BLaER1 (cell line): ENCODE data around the gene CLDN9.

Source experiments
- H3K27ac ChIP-seq: shearing (Covaris generic); formaldehyde crosslinking; 2 replicates; pipeline ENCODE4 v1.8.1; 2022
- H3K27me3 ChIP-seq: shearing (Covaris generic); formaldehyde crosslinking; 2 replicates; pipeline ENCODE4 v1.8.1; 2022
- H3K36me3 ChIP-seq: shearing (Covaris generic); formaldehyde crosslinking; 2 replicates; pipeline ENCODE4 v1.8.1; 2022
- H3K4me1 ChIP-seq: shearing (Covaris generic); formaldehyde crosslinking; 2 replicates; pipeline ENCODE4 v1.8.1; 2022
- H3K4me2 ChIP-seq: shearing (Covaris generic); formaldehyde crosslinking; 2 replicates; pipeline ENCODE4 v1.8.1; 2022
- H3K4me3 ChIP-seq: shearing (Covaris generic); formaldehyde crosslinking; 2 replicates; pipeline ENCODE4 v1.8.1; 2022
- H3K9ac ChIP-seq: shearing (Covaris generic); formaldehyde crosslinking; 2 replicates; pipeline ENCODE4 v1.8.1; 2022
- H3K9me3 ChIP-seq: shearing (Covaris generic); formaldehyde crosslinking; 2 replicates; pipeline ENCODE4 v1.8.1; 2022
- H4K20me1 ChIP-seq: shearing (Covaris generic); formaldehyde crosslinking; 2 replicates; pipeline ENCODE4 v1.8.1; 2022
- Cebpa-rat ChIP-seq: shearing (Covaris generic); IDR thresholded peaks from 2 replicates; pipeline ENCODE4 v1.8.1; 2022

CLDN9 gene

DNA sequence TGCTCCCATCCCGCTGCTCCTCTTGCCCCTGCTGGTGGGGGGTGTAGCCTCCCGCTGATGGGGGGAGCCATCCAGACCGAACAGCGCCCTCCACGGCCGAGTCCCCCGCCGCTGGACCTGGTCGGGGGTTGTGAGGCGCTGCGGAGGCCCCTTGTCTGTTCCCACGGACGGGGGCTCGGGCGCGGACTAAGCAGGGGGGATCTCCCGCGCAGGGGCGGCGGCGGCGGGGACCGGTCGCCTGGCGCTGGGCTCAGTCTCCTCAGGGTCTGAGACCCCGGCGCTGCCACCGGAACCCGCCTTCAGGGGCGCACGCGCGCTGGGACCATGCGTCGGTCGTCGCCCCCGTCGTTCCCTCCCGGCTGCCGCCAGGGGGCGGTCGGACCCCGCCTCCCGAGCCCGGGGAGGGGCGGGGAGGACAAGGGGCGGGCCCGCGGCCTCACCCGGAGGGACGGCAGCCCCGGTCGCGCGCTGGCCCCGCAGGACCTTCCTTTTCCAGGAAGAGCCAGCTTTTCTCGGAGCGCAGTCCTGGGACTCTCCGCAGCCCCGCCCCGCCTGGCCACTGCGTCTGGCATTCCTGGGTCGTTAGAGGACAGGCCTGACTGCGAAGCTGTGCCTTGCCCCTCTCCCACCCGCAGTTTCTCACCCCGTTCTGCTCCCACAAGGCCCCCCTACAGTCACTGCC is 46.5 kb downstream of the CLDN9 start:
- TF ChIP-seq Cebpa-rat = no peak
- Histone ChIP-seq H3K4me3 (peak overlapping the region; percentile 87), H3K9me3 (no peaks in the 10 kb centered on the region), H3K9ac (peak overlapping the region; percentile 94), H3K27ac (peak overlapping the region; percentile 94), H3K4me2 (peak overlapping the region; percentile 99), H3K4me1 (peaks cover 54% of the 10 kb centered on the region), H4K20me1 (peaks cover 26% of the 10 kb centered on the region; the same call in 1 of the 2 replicates), H3K36me3 (peaks cover 4% of the 10 kb centered on the region; the same call in 1 of the 2 replicates), H3K27me3 (no peaks in the 10 kb centered on the region)

DNA sequence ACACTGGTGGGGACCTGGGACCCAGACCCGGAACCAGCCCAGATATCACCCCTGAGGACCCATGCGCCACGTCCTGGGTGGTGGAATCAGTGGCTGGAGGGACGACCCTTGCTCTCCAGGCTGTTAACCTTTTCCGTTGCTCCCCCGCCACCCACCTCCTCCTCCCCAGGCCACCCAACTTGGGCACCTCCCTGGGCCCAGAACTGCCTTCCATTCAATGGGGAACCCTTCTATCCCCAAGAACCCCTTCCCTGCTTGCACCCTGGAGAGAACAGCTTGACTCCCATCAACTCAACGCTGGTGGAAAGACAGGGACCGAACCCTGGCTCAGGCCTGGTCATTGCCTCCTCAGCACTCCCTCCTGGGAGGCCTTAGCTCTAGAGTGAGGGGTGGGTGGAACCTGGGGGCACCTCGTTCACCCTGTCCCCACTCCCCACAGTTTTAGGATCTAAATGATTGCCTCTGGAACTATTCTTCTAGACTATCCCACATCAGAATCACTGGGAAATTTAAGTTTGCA is 47.1 kb downstream of the CLDN9 start:
- Histone ChIP-seq H3K9me3 (no peaks in the 10 kb centered on the region), H3K4me1 (peaks cover 49% of the 10 kb centered on the region), H3K27me3 (no peaks in the 10 kb centered on the region), H4K20me1 (peaks cover 20% of the 10 kb centered on the region; the same call in 1 of the 2 replicates), H3K4me2 (peak overlapping the region; percentile 99), H3K27ac (peak overlapping the region; percentile 94), H3K9ac (peak overlapping the region; percentile 94), H3K36me3 (peaks cover 3% of the 10 kb centered on the region; the same call in 1 of the 2 replicates), H3K4me3 (peak overlapping the region; percentile 87)
- no peak for TF ChIP-seq Cebpa-rat

DNA sequence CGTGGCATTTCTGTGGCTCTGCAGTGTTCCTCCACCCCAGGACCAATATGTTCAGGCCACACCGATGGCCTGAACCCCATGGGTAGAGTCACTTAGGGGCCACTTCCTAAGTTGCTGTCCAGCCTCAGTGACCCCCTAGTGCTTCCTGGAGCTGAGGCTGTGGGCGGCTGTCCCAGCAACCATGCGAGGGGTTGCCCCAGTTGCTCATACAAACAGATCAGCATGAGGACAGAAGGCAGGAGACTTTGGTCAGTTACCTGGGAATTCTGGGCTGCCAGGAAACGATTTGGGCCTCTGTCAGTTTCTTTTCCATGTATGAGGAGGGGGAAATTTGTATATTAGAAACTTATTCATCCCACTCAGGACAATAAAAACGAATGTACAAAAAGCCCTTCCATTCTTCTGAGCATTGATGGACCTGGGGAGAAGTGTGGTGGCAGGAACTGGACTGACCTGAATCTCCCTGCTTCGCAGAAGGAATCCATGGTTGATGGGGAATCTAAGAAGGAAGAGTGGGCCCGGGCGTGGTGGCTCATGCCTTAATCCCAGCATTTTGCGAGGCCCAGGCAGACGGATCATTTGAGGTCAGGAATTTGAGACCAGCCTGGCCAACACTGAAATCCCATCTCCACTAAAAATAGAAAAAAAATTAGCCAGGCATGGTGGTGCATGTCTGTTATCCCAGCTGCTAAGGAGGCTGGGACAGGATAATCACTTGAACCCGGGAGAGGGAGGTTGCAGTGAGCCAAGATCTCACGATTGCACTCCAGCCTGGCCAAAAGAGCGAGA is 47.8 kb downstream of the CLDN9 start:
- peaks cover 49% of the 10 kb centered on the region for H3K4me1 ChIP-seq
- H3K27me3 ChIP-seq = no peaks in the 10 kb centered on the region
- TF ChIP-seq Cebpa-rat = no peak
- H3K9ac ChIP-seq = no peak overlapping the region
- H3K36me3 ChIP-seq = peaks cover 3% of the 10 kb centered on the region; the same call in 1 of the 2 replicates
- H3K27ac ChIP-seq = no peak overlapping the region
- H3K4me3 ChIP-seq = no peak overlapping the region
- peak overlapping the region; percentile 99; the same call in 1 of the 2 replicates for H3K4me2 ChIP-seq
- H4K20me1 ChIP-seq = peaks cover 19% of the 10 kb centered on the region; the same call in 1 of the 2 replicates
- H3K9me3 ChIP-seq = no peaks in the 10 kb centered on the region

DNA sequence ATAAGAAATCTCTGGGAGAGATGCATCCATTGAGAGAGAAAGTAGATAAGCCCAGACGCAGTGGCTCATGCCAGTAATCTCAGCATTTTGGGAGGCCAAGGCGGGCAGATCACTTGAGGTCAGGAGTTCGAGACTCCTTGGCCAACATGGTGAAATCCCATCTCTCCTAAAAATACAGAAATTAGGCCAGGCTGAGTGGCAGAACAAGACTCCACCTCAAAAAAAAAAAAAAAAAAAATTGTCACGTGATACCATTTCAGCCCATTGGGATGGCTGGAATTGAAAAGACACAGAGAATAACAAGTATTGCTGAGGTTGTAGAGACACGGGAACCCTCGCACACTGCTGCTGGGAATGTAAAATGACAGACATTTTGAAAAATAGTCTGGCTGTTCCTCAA is 49.8 kb downstream of the CLDN9 start:
- Histone ChIP-seq H3K4me2 (no peak overlapping the region), H3K36me3 (no peaks in the 10 kb centered on the region), H3K9ac (no peak overlapping the region), H4K20me1 (peaks cover 9% of the 10 kb centered on the region; the same call in 1 of the 2 replicates), H3K4me1 (peaks cover 35% of the 10 kb centered on the region), H3K9me3 (no peaks in the 10 kb centered on the region), H3K4me3 (no peak overlapping the region), H3K27ac (no peak overlapping the region), H3K27me3 (no peaks in the 10 kb centered on the region)
- no peak for TF ChIP-seq Cebpa-rat

DNA sequence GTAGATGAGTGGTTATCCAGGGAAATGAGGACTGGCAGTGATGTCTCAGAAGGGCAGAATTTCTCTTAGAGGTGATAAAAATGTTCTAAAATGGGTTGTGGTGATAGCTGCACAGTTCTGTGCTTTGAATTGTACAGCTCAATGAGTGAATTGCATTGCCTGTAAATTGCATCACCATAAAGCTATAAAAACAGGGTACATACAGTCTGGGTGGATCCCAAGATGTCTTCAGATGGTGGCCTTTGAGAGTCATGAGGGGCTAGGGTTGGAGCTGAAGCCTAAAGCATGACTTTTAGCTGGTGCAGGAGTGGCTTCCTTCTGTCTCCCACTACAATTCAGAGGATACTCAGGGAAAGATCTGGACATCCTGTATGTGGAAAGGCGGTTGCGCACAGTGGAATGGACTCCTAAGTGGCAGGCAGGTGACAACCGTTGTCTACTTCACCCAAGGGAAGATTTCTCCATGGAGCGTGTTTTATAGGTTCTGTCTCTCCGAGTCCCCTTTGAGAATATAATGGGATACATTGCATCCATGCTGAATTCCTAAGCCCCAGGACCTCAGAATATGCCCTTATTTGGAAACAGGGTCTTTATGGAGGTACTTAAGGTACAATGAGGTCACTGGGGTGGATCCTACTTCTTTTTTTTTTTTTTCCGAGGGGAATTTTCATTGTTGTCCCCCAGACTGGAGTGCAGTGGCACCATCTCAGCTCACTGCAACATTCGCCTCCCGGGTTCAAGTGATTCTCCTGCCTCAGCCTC is 51.1 kb downstream of the CLDN9 start:
- Histone ChIP-seq H3K9me3 (no peaks in the 10 kb centered on the region), H3K9ac (no peak overlapping the region), H3K4me2 (no peak overlapping the region), H3K4me3 (no peak overlapping the region), H3K4me1 (peaks cover 35% of the 10 kb centered on the region), H3K36me3 (no peaks in the 10 kb centered on the region), H3K27ac (no peak overlapping the region), H3K27me3 (no peaks in the 10 kb centered on the region), H4K20me1 (no peaks in the 10 kb centered on the region)
- TF ChIP-seq Cebpa-rat = no peak
